OCI-LY1 (cell line): Measurements from ENCODE around the gene MDC1.

Experiments
- H2AFZ ChIP-seq: fragments of 200-600 bp; sonication (generic), shearing (Covaris generic); 2 replicates; pipeline ENCODE4 v1.6.0; 2014; ENCODE audit warnings: antibody characterized with exemption, mild to moderate bottlenecking, low read length
- H3F3A ChIP-seq: fragments of 200-600 bp; sonication (generic), shearing (Covaris generic); 2 replicates; pipeline ENCODE4 v1.6.0; 2014; ENCODE audit warnings: mild to moderate bottlenecking, antibody characterized with exemption, low read length, moderate library complexity; ENCODE audit not compliant: insufficient read depth
- H3K27ac ChIP-seq: fragments of 200-600 bp; sonication (generic); 2 replicates; pipeline ENCODE4 v1.5.1; 2014; ENCODE audit warnings: low read length, mixed run types, mild to moderate bottlenecking, low read depth; ENCODE audit not compliant: poor library complexity, severe bottlenecking
- H3K27me3 ChIP-seq: fragments of 200-600 bp; sonication (generic); 2 replicates; pipeline ENCODE4 v1.6.0; 2014; ENCODE audit warnings: antibody characterized with exemption, mild to moderate bottlenecking, low read length, moderate library complexity; ENCODE audit not compliant: insufficient read depth
- H3K36me3 ChIP-seq: fragments of 200-600 bp; sonication (generic); 2 replicates; pipeline ENCODE4 v1.6.1; 2014; ENCODE audit warnings: mild to moderate bottlenecking, antibody characterized with exemption, low read length, moderate library complexity, mixed read lengths; ENCODE audit not compliant: insufficient read depth
- H3K4me1 ChIP-seq: fragments of 200-600 bp; sonication (generic); 2 replicates; pipeline ENCODE4 v1.5.1; 2014; ENCODE audit warnings: mild to moderate bottlenecking, low read length, moderate library complexity; ENCODE audit not compliant: insufficient read depth, severe bottlenecking
- H3K4me2 ChIP-seq: fragments of 200-600 bp; sonication (generic), shearing (Covaris generic); 2 replicates; pipeline ENCODE4 v1.6.1; 2014; ENCODE audit warnings: low read length
- H3K4me3 ChIP-seq: fragments of 200-600 bp; sonication (generic); 2 replicates; pipeline ENCODE4 v1.5.1; 2014; ENCODE audit warnings: low read length, low read depth, mild to moderate bottlenecking, mixed read lengths; ENCODE audit not compliant: poor library complexity, severe bottlenecking
- H3K79me2 ChIP-seq: fragments of 200-600 bp; shearing (Covaris generic); 2 replicates; pipeline ENCODE4 v1.6.1; 2016; ENCODE audit warnings: mixed run types, low read length, mixed read lengths; ENCODE audit not compliant: insufficient read depth
- H3K9ac ChIP-seq: fragments of 200-600 bp; sonication (generic), shearing (Covaris generic); 2 replicates; pipeline ENCODE4 v1.6.1; 2014; ENCODE audit warnings: mild to moderate bottlenecking, low read length, mixed read lengths
- H3K9me2 ChIP-seq: fragments of 200-600 bp; sonication (generic), shearing (Covaris generic); 2 replicates; pipeline ENCODE4 v1.6.1; 2014; ENCODE audit warnings: low read depth, mild to moderate bottlenecking, low read length, mixed read lengths
- H3K9me3 ChIP-seq: fragments of 200-600 bp; shearing (Covaris generic); 2 replicates; pipeline ENCODE4 v1.6.1; 2014; ENCODE audit warnings: low read length, mixed read lengths
- H4K20me1 ChIP-seq: fragments of 200-600 bp; sonication (generic), shearing (Covaris generic); 2 replicates; pipeline ENCODE4 v1.6.0; 2016; ENCODE audit warnings: mild to moderate bottlenecking, low read length; ENCODE audit not compliant: insufficient read depth
- CTCF ChIP-seq: fragments of 200-600 bp; sonication (generic), shearing (Covaris generic); IDR thresholded peaks from 2 replicates; pipeline ENCODE4 v1.5.1; 2017; ENCODE audit warnings: mild to moderate bottlenecking, antibody characterized with exemption, low read length, moderate library complexity, mixed read lengths
- EZH2 ChIP-seq: fragments of 200-600 bp; sonication (generic), shearing (Covaris generic); IDR thresholded peaks from 2 replicates; pipeline ENCODE4 v1.8.0; 2017; ENCODE audit warnings: borderline replicate concordance, mixed run types, mild to moderate bottlenecking, antibody characterized with exemption, low read length, moderate library complexity, mixed read lengths

Gene MDC1

GRCh38 chr6:30754631-30755030 is 37.5 kb upstream of the MDC1 start:
- H3K4me1 ChIP-seq, result no peaks in the 10 kb centered on the region
- no peak overlapping the region for H3K4me3 ChIP-seq
- no peak for TF ChIP-seq CTCF
- no peak for TF ChIP-seq EZH2
- H3K36me3 ChIP-seq, result no peaks in the 10 kb centered on the region
- H4K20me1 ChIP-seq, result no peaks in the 10 kb centered on the region
- H3F3A ChIP-seq, result no peaks in the 10 kb centered on the region
- H3K9me2 ChIP-seq, result no peaks in the 10 kb centered on the region
- no peaks in the 10 kb centered on the region for H3K9me3 ChIP-seq
- no peak overlapping the region for H3K27ac ChIP-seq
- H3K27me3 ChIP-seq, result no peaks in the 10 kb centered on the region; the same call in 1 of the 2 replicates
- H3K9ac ChIP-seq, result no peak overlapping the region
- H3K79me2 ChIP-seq, result no peaks in the 10 kb centered on the region
- H3K4me2 ChIP-seq, result no peak overlapping the region
- no peak overlapping the region for H2AFZ ChIP-seq

GRCh38 chr6:30752157-30752927 is 35.3 kb upstream of the MDC1 start:
- Histone ChIP-seq H3K79me2 (no peaks in the 10 kb centered on the region), H3K27me3 (no peaks in the 10 kb centered on the region; the same call in 1 of the 2 replicates), H3F3A (no peaks in the 10 kb centered on the region), H3K4me2 (no peak overlapping the region), H3K9me2 (no peaks in the 10 kb centered on the region), H4K20me1 (no peaks in the 10 kb centered on the region), H3K4me3 (no peak overlapping the region), H3K36me3 (no peaks in the 10 kb centered on the region), H2AFZ (no peak overlapping the region), H3K9me3 (no peaks in the 10 kb centered on the region), H3K4me1 (no peaks in the 10 kb centered on the region), H3K9ac (no peak overlapping the region), H3K27ac (no peak overlapping the region)
- no peak for TF ChIP-seq EZH2
- no peak for TF ChIP-seq CTCF

GRCh38 chr6:30750379-30750668 is 33.2 kb upstream of the MDC1 start:
- Histone ChIP-seq H3K4me3 (no peak overlapping the region), H3K4me1 (no peaks in the 10 kb centered on the region), H2AFZ (no peak overlapping the region), H3K27ac (no peak overlapping the region), H3K79me2 (no peaks in the 10 kb centered on the region), H4K20me1 (no peaks in the 10 kb centered on the region), H3K36me3 (no peaks in the 10 kb centered on the region), H3F3A (no peaks in the 10 kb centered on the region), H3K9ac (no peak overlapping the region), H3K9me2 (no peaks in the 10 kb centered on the region), H3K4me2 (no peak overlapping the region), H3K27me3 (no peaks in the 10 kb centered on the region; the same call in 1 of the 2 replicates), H3K9me3 (no peaks in the 10 kb centered on the region)
- TF ChIP-seq CTCF, result no peak
- no peak for TF ChIP-seq EZH2
